ENCODE results near the gene SYT12.

DNA sequence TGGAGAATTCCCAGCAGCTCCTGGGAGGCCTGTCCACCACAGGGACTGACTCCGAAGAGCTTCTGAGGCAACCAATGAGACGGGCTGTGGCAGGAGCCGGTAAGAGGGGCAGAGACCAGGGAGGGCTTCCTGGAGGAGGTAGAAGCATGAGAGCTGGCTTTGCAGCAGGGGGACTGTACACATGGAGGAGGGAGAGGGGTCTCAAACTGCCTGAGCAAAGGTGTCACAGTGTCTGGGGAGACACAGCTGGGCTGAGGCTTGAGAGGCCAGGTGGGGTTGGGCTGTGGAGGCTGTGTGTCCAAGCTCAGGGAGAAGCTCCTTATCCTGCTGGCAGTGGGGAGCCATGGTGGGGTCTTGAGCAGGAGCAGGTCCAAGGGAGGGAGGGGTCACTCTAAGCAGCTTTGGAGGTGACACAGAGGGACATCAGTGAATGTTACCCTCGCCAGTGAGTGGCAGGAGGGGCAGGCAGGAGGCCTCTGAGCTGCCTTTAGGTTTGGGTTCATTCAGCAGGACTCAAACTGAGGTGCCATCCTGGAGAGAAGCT is 29.1 kb downstream of the SYT12 start:
- TF ChIP-seq CTCF (IDR thresholded peaks at IDR 0.05; ENCODE audit: control extremely low read depth in 1 of 3, insufficient read depth in 1 of 3, low read depth in 1 of 3, low read length in 3 of 3) (no peak), GABPA (IDR thresholded peaks at IDR 0.05; ENCODE audit: borderline replicate concordance, insufficient read depth, low read length) (no peak), GTF2F1 (IDR thresholded peaks at IDR 0.05; ENCODE audit: borderline replicate concordance, low read depth, low read length) (no peak), SIN3A (conservative IDR thresholded peaks at IDR 0.05 in 1 of 2, IDR thresholded peaks at IDR 0.05 in 1 of 2; ENCODE audit: low read depth in 1 of 2, low read length in 2 of 2) (no peak), YY1 (IDR thresholded peaks at IDR 0.05; ENCODE audit: low read depth, low read length) (no peak)
- TF ChIP-seq, protein P1, sequence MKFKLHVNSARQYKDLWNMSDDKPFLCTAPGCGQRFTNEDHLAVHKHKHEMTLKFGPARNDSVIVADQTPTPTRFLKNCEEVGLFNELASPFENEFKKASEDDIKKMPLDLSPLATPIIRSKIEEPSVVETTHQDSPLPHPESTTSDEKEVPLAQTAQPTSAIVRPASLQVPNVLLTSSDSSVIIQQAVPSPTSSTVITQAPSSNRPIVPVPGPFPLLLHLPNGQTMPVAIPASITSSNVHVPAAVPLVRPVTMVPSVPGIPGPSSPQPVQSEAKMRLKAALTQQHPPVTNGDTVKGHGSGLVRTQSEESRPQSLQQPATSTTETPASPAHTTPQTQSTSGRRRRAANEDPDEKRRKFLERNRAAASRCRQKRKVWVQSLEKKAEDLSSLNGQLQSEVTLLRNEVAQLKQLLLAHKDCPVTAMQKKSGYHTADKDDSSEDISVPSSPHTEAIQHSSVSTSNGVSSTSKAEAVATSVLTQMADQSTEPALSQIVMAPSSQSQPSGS (IDR thresholded peaks at IDR 0.05; ENCODE audit: low read length) = no peak
- TF ChIP-seq, protein P2, sequence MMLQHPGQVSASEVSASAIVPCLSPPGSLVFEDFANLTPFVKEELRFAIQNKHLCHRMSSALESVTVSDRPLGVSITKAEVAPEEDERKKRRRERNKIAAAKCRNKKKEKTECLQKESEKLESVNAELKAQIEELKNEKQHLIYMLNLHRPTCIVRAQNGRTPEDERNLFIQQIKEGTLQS (IDR thresholded peaks at IDR 0.05; ENCODE audit: insufficient read depth, low read depth, low read length) = no peak
